HL-60 (cell line): Measurements from ENCODE around the gene NAA60.

Experiments
- DNase-seq, 2 experiments: peaks; one replicate each; pipeline ENCODE4 v3.0.0-alpha.2; 2010 to 2020; ENCODE audit warnings: low read depth in 1 of 2, low spot score in 1 of 2
- H3K27ac ChIP-seq: fragments of 250-450 bp; sonication (Bioruptor Pico); replicated peaks from 2 replicates; pipeline ENCODE4 v1.5.1; 2020; ENCODE audit warnings: mild to moderate bottlenecking, moderate library complexity
- H3K27me3 ChIP-seq: fragments of 250-450 bp; sonication (Bioruptor Pico); 2 replicates; pipeline ENCODE4 v1.5.1; 2021; ENCODE audit warnings: mild to moderate bottlenecking, moderate library complexity; ENCODE audit not compliant: insufficient read depth, poor library complexity, severe bottlenecking
- H3K4me3 ChIP-seq: replicated peaks from 2 replicates; pipeline ENCODE4 v1.5.1; 2011; ENCODE audit warnings: mild to moderate bottlenecking, control low read depth, low read length; ENCODE audit not compliant: insufficient read depth
- CTCF ChIP-seq: IDR thresholded peaks from one replicate; pipeline ENCODE4 v1.5.1; 2011; ENCODE audit warnings: low read length, control low read depth, inconsistent platforms; ENCODE audit not compliant: insufficient read depth
- GABPA ChIP-seq: IDR thresholded peaks from 2 replicates; pipeline ENCODE4 v1.6.1; 2012; ENCODE audit warnings: low read depth
- POLR2AphosphoS5 ChIP-seq: IDR thresholded peaks from 2 replicates; pipeline ENCODE4 v1.6.1; 2012; ENCODE audit warnings: low read depth
- SPI1 ChIP-seq: IDR thresholded peaks from 2 replicates; pipeline ENCODE4 v1.6.1; 2012; ENCODE audit warnings: low read depth, mild to moderate bottlenecking, borderline replicate concordance
- TF ChIP-seq, protein P1 (sequence below): IDR thresholded peaks from 2 replicates; pipeline ENCODE4 v1.6.1; 2012; ENCODE audit warnings: low read depth; ENCODE audit not compliant: insufficient replicate concordance

Gene NAA60

GRCh38 chr16:3401719-3402397 lies 41.6 kb upstream of the NAA60 start:
- Histone ChIP-seq H3K27me3 (no peaks in the 10 kb centered on the region), H3K27ac (peak overlapping the region; percentile 84), H3K4me3 (peak overlapping the region; percentile 87)
- TF ChIP-seq GABPA (no peak), CTCF (no peak), SPI1 (no peak), POLR2AphosphoS5 (no peak)
- TF ChIP-seq, protein P1, sequence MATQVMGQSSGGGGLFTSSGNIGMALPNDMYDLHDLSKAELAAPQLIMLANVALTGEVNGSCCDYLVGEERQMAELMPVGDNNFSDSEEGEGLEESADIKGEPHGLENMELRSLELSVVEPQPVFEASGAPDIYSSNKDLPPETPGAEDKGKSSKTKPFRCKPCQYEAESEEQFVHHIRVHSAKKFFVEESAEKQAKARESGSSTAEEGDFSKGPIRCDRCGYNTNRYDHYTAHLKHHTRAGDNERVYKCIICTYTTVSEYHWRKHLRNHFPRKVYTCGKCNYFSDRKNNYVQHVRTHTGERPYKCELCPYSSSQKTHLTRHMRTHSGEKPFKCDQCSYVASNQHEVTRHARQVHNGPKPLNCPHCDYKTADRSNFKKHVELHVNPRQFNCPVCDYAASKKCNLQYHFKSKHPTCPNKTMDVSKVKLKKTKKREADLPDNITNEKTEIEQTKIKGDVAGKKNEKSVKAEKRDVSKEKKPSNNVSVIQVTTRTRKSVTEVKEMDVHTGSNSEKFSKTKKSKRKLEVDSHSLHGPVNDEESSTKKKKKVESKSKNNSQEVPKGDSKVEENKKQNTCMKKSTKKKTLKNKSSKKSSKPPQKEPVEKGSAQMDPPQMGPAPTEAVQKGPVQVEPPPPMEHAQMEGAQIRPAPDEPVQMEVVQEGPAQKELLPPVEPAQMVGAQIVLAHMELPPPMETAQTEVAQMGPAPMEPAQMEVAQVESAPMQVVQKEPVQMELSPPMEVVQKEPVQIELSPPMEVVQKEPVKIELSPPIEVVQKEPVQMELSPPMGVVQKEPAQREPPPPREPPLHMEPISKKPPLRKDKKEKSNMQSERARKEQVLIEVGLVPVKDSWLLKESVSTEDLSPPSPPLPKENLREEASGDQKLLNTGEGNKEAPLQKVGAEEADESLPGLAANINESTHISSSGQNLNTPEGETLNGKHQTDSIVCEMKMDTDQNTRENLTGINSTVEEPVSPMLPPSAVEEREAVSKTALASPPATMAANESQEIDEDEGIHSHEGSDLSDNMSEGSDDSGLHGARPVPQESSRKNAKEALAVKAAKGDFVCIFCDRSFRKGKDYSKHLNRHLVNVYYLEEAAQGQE: no peak
- DNase-seq: peak in 1 of 2 experiments; percentile 3

- DNase-seq: no peak
- Histone ChIP-seq H3K27ac (no peak overlapping the region), H3K4me3 (no peak overlapping the region), H3K27me3 (no peaks in the 10 kb centered on the region)
- TF ChIP-seq POLR2AphosphoS5: 0 out of 2 replicates have a peak, but pooled peaks have one; percentile 46
- TF ChIP-seq, protein P1: no peak
These were observed 34.8 kb upstream of the NAA60 start for GRCh38 chr16:3408561-3409197.

DNA sequence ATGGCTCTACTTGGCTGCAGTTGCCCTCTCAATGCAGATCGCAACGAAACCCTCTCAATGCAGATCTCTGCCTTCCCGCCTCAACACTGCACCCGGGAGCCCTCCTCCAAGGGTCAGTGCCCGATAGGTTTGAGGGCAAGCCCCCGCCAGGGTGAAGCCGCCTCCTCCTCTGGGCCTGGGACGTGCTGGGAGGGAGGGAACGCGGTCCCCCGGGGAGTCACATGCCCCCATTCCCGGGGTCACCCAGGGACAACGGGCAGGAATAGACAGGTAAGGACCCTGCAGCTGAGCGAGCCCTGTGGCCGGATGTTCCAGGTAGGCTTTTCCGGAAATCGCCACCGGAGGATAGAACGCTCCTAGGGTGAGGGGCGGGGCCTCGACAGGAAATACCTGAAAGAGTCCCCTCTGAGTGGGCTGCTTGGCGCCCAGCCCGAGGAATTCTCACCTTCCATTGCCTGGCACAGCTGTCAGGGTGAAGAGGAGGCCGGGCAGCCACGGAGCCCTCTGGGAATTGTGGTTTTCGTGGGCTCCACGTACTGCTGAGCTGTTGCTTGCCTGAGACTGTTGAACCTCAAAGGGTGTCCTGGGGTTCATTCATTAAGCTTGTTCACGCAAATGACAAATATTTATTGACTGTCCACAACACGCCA lies 29.6 kb upstream of the NAA60 start:
- no peak for DNase-seq

More for the DNA sequence above, 29.6 kb upstream of the NAA60 start:
- Histone ChIP-seq H3K4me3 (no peak overlapping the region), H3K27me3 (no peaks in the 10 kb centered on the region), H3K27ac (no peak overlapping the region)
- TF ChIP-seq, protein P1: no peak
- TF ChIP-seq POLR2AphosphoS5 (no peak), CTCF (no peak), GABPA (no peak), SPI1 (no peak)
